Endothelial cell of umbilical vein (primary cell): ENCODE data around the gene SLC2A8.

ENCODE experiments used
- CTCF ChIP-seq, 2 donors: IDR thresholded peaks; 1 replicate in 1 of 2; 2 replicates in 1 of 2; pipeline ENCODE4 v1.5.1; 2011; ENCODE audit warnings: low read length in 2 of 2, mild to moderate bottlenecking in 2 of 2, moderate library complexity in 2 of 2, control low read depth in 1 of 2, inconsistent platforms in 1 of 2, low read depth in 1 of 2; ENCODE audit not compliant: insufficient read depth in 1 of 2; ENCODE audit errors: extremely low read depth in 1 of 2
- EZH2 ChIP-seq: IDR thresholded peaks from 2 replicates; pipeline ENCODE4 v1.6.1; 2012; ENCODE audit warnings: borderline replicate concordance, low read depth, mild to moderate bottlenecking, moderate library complexity, low read length, inconsistent platforms; ENCODE audit not compliant: severe bottlenecking
- FOS ChIP-seq: IDR thresholded peaks from 2 replicates; pipeline ENCODE4 v1.6.1; 2011; ENCODE audit warnings: mild to moderate bottlenecking, low read length, moderate library complexity, borderline replicate concordance; ENCODE audit not compliant: insufficient read depth
- GATA2 ChIP-seq: IDR thresholded peaks from 2 replicates; pipeline ENCODE4 v1.7.0; 2011; ENCODE audit warnings: low read depth, mild to moderate bottlenecking, moderate library complexity, mixed read lengths, low read length; ENCODE audit not compliant: insufficient read length, insufficient read depth
- JUN ChIP-seq: IDR thresholded peaks from 2 replicates; pipeline ENCODE4 v1.6.1; 2011; ENCODE audit warnings: borderline replicate concordance, low read depth; ENCODE audit not compliant: insufficient read length, insufficient read depth
- MAX ChIP-seq: IDR thresholded peaks from 2 replicates; pipeline ENCODE4 v1.6.1; 2011; ENCODE audit not compliant: insufficient read depth, insufficient read length
- POLR2A ChIP-seq: IDR thresholded peaks from 2 replicates; pipeline ENCODE4 v1.6.1; 2012; ENCODE audit warnings: low read depth, mild to moderate bottlenecking, control low read depth, low read length
- POLR2AphosphoS5 ChIP-seq: IDR thresholded peaks from 2 replicates; pipeline ENCODE4 v1.6.1; 2012; ENCODE audit warnings: low read depth, mild to moderate bottlenecking, control low read depth, low read length, moderate library complexity; ENCODE audit not compliant: insufficient read depth

- TF ChIP-seq CTCF (IDR thresholded peaks at IDR 0.05; ENCODE audit: extremely low read depth in 1 of 2, insufficient read depth in 1 of 2, low read depth in 1 of 2, low read length in 2 of 2): no peak
- no peak for TF ChIP-seq POLR2A
- no peak for TF ChIP-seq POLR2AphosphoS5
- no peak for TF ChIP-seq JUN
- TF ChIP-seq FOS: no peak
- TF ChIP-seq EZH2: no peak
- TF ChIP-seq MAX: no peak
- no peak for TF ChIP-seq GATA2
These were observed 18.2 kb downstream of the SLC2A8 start for GRCh38 chr9:127415141-127415540.
